Activated T-cell treated with anti-CD3 and anti-CD28 coated beads, Interleukin-2, amount 50 U/mL, for 1 hour (primary cell): Measurements from ENCODE around the gene CDNF.
"Not testable (repeated sequence)": the region's sequence is repeated elsewhere in the genome, so short reads cannot be mapped to it uniquely, and the experiment has no call there.

Source experiments
- DNase-seq: peaks from one replicate; pipeline ENCODE4 v3.0.0-alpha.2; 2020

Gene CDNF

DNA sequence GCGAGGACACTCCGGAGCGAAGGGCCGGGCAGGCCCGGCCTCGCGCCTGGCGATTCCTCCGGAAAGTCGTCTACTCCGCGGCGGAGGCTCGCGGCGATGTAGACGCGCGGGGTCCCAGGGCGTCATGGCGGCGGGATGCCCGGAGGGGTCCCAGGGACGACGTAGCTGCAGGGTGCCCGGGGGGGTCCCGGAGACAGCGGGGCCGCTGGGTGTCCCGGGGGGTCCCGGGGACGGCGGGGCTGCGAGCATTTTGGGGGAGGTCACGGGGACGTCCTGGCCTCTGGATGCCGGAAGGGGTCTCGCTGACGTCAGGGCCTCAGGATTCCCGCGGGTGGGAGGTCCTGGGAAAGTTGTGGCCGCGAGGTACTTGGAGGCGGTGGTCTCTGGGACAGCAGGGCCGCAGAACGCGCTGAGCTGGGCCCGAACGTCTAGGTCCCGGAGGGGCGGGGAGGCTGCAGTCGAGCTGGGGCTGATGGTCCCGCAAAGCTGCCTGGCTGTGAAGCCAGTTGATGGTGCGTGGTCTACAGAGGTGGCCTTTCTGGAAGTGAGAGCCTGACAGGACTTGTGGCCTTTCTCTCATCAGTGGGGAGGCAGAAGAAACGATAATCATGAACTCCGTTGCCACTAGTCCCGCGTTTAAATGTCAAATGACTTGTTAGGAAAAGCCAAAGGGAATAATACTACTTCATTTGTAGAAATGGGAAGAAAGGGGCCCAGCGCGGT is 906 bp upstream of the CDNF start:
- DNase-seq: peak; percentile 36

DNA sequence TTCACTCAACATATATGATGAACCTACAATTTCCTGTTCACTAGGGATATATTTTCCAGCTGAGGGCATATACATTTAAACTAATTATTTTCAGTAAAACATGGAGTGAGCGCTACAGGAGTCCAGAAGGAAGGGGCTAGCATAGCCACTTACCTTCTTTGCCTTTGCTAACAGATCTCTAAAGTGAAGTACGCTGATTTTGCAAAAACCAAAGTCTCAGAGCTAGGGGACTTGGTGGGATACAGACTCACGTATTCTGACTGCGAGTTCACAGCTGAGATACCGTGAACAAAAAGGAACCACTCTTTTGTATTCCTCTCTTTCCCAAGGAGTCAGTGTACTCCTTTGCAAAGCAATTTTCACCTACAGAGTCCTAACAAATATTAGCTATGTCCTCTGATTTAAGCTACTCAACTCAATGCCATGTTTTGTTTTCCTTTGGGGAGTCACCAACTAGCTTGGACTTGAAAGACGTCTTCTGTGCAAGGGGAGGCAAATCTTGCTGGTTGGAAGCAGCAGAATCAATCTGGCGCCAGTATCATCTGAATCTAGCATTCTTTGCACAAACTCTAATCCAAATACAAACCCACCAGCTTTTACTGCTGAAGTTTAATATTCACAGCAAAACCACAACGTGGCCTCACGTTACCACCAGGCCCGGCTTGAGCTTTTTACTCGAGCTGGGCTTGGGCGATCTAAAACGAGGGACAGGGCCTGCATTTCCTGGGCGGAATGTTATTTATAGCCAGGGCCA is 657 bp downstream of the CDNF start:
- no peak for DNase-seq

DNA sequence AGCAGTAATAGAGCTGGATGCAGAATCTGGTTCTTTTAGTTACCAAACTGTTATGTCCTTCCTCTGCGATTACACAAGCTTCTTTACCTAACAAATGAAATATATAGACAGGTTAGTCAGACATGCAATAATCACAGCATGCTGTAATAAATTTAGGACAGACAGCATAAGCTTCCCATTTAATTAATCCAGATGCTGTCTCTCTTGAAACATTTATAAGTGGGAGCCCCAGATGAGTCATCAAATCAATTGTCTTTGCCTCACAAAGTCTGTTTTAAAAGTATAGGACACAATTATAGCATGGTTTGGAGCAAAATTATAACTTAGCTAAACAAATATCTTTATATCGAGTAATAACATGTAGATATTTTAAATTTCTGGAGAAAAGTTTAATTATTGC is 1.6 kb downstream of the CDNF start:
- no peak for DNase-seq

DNA sequence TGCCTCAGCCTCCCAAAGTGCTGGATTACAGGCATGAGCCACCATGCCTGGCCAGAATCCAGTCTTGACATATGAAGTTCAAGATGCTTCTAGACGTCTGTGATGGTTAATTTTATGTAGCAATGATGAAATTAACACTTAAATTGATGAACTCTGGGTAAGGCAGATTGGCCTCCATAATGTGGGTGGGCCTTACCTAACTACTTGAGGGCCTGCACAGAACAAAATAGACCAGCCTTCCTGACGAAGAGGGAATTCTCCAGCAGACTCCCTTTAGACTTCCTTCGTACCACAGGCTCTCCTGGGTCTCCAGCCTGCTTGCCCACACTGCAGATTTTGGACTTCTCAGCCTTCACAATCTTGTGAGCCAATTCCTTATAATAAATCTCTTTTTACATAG is 4.7 kb downstream of the CDNF start:
- DNase-seq: no peak

DNA sequence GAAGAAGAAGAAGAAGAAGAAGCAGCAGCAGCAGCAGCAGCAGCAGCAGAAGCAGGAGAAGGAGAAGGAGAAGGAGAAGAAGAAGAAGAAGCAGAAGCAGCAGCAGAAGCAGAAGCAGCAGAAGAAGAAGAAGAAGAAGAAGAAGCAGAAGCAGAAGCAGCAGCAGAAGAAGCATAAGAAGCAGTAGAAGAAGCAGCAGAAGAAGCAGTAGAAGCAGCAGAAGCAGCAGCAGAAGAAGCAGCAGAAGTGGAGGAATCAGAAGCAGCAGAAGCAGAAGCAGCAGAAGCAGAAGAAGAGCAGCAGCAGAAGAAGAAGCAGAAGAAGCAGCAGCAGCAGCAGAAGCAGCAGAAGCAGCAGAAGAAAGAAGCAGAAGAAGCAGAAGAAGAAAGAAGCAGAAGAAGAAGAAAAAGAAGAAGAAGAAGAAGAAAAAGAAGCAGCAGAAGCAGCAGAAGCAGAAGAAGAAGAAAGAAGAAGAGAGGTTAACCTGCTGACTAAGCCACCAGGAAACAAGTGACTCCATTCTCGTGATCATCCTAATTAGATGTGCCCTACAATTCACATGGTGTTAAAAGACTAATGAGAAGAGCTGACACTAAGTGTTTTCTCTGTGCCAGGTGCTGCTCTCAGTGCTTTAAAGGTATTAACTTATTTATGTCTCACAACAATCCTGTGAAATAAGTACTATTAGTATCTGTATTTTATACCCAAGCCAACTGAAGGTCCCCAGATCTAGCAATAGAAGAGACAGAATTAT is 11.6 kb downstream of the CDNF start:
- no peak for DNase-seq

DNA sequence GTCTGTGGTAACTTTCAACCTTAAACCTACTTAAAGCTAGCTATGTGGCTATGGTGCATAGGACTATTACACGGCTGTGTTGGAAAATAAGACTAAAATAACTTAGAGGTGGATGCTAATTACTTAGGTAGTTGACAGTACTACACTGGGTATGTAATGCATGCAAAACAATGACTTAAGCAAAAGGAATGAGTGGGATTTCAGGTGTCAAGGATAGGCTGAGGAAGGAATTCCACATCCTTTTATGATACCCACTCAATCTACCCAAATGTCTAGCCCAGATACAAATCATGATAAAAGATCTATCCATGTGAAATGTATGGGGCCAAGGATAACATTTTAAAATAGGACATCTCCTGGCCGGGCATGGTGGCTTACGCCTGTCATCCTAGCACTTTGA is 13.9 kb downstream of the CDNF start:
- DNase-seq: no peak

DNA sequence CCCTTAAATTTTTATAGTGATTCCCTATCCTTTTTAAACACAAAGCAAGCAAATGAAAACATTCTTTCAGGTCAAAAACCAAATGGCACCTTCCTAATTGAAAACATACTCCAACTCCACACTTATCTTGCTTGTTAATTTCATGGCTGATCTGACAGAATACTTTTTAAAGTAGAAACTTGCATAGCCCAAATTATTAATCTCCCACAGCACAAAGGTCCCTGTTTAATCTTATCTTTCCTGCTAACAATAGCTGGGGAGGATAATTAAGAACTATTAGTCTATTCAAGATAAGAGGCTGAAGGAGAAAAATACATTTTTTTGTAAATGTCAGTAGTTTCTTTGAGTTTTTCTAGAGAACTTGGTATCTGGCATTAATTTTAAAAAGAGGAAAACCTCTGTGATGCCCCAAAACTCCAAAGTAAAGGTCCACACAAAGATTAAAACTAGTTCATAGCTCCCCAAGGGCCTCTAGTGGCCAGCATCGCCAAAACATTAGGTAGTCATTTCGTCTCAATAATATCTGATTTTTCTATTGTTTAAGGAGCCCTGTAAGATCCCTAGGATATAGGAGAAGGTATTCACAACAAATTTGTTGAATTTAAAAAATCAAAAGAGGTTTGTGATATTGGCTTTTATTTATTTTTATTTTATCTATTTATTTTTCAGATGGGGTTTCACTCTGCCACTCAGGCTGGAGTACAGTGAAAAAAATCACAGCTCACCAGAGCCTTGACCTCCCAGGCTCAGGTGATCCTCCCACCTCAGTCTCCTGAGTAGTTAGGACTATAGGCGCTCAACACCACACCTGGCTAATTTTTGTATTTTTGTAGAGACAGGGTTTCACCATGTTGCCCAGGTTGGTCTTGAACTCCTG is 14.7 kb downstream of the CDNF start:
- DNase-seq: peak; percentile 36

DNA sequence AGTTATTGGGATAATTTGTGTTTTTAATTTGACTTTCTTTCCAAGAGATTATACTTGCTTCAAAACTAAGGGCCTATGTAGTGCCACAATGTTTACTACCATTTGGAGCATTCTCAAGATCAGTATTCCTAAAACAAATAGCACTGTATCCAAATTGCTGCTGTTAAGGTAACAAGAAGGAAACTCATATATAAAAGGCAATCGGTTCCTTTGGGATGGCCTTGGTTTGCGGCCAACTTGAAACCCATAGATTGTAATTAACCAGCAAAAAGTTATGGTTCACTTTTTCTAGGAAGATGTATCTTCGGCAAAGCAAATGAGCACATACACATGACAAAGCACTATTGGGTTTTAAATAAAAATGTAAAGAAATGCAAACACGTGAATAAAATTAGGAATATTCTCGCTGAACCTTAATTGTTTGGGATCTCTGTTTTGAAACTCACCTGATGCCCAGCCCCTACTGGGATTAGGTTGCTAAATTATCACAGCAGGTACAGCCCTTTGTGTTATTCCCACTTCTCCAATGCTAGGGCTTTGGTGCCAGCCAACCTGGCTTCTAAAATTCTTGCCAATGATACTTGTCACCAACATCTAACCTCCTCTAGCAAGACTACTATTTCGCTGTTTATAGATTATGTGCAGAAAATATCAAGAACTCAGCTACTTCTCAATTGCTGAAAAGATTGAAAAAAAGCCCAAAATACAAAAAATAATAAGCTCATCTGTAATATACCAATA is 16.0 kb downstream of the CDNF start:
- DNase-seq: no peak

DNA sequence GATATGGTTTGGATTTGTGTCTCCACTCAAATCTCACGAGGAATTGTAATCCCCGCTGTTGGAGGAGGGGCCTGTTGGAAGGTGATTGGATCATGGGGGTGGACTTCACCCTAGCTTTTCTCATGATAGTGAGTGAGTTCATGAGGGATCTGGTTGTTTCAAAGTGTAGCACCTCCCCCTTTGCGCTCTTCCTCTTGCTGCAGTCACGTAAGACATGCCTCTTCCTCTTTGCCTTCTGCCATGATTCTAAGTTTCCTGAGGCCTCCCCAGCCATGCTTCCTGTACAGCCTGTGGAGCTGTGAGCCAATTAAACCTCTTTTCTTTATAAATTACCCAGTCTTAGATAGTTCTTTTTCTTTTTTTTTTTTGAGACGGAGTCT is 17.1 kb downstream of the CDNF start:
- DNase-seq: no peak

DNA sequence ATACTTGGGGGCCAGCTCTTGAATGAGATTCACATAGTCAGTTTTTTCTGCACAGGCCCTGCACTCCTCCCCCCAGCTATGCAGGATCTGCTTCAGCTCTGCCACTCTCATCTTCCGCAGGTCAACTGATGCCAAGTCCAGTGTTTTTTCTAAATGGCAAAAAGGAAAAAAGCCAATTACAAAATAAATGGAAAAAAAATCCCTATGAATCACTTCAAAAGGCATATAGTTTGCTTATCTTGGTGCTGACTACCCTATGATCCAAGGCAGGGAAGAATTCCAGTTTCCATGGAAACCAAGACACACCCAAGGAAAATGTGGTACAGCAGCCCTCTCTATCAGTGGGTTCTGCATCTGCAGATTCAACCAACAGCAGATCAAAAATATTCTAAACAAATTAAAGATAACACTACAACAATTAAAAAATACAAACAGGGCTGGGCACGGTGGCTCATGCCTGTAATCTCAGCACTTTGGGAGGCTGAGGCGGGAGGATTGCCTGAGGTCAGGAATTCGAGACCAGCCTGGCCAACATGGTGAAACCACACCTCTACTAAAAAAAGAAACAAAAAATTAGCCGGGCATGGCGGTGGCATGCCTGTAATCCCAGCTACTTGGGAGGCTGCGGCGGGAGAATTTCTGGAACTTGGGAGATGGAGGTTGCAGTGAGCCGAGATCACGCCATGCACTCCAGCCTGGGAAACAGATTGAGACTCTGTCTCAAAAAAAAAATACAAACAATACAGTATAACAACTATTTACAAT is 17.6 kb downstream of the CDNF start:
- no peak for DNase-seq

DNA sequence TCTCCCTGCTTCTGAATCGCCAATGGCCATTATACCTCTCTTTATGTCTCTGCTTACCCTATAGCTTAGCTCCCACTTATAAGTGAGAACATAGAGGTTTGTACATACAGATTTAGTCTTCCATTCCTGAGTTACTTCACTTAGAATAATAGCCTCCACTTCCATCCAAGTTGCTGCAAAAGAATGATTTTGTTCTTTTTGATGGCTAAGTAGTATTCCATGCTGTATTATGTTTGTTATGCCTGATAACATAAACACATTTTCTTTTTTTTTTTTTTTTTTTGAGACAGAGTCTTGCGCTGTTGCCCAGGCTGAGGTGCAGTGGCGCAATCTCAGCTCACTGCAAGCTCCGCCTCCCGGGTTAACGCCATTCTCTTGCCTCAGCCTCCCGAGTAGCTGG is 21.1 kb downstream of the CDNF start:
- DNase-seq: not testable (repeated sequence)

DNA sequence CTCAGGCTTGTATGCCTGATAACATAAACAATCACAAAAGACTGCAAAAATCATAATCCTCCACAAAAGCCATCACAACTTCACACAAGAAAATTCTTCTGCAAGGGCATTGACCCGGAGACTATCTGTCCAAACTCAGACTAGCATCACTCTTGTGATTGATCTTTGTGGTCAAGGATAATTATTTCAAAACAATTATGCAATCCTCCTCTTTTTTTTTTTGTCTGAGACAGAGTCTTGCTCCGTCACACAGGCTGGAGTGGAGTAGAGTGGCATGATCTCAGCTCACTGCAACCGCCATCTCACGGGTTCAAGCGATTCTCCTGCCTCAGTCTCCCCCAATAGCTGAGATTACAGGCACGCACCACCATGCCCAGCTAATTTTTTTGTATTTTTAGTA is 22.2 kb downstream of the CDNF start:
- DNase-seq: no peak

DNA sequence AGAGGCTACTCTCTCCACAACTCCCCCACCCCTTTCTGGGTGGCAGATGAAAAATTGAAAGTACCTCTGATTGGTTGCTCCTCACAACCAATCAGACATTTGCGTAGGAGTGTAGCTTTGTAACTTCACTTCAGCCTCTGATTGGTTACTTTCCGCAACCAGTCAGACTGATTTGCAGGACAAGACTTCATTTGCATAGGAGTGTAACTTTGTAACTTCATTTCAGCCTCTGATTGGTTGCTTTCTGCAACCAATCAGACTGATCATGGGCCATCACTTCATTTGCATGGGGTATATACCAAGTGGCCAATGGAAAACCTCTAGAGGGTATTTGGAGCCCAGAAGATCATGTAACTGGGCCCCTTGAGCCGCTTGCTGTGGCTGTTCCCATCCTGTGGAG is 25.6 kb downstream of the CDNF start:
- DNase-seq: no peak

DNA sequence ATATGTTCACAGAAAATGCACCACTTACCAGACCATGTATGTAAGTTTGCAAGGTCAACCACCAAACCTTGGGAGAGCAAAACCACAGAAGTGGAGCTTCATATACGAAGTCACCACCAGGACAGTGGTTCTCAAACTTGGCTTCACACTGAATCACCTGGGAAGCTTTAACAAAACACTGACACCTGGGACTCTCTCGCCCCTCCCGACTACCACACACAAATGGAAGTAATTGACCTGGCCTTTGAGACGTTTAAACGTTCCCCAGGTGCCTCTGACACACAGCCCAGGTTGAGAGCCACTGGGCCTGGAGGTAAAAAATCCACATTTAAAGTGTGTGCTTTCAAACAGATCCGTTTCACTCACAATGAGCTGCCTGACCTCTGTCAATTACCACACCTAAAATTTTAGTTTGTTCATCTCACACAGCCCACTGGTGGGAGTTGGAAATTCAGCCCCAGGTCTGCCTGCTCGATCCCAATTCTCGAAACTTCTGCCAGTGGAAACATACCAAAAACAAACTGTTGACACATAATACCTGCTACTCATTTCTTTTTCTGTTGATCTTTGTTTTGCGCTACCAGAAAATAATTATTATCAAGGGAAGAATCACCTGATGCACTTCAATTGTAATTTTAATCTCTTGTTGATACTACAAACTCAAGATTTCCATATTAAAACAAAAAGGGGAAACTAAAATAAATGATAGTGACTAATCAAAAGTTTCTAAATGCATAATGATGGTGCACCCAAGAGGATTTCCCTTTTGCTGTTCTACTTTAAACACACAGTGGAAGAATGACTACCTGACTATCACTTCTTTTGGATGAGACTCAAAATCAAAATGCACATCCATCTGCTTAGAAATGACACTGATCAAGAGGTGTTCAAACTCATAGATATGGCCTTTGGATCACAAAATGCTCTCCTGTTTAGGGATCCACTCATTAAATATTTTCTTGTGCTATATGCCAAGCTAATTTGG is 26.6 kb downstream of the CDNF start:
- DNase-seq: no peak

DNA sequence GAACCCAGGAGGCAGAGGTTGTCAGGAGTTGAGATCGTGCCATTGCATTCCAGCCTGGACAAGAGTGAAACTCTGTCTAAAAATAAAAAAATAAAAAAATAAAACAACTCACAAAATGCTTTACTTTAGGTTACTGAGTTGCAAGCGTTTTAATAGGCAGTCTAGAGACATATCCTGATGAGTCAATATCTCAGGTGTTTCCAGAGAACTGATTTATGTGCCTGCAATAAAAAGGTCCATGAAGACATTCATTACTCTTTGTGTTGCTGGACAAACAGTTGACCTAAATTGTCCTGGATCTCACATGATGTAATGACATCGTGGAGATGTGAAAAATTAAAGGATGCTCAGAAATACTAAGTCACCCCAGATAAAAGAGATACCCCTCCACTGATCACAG is 31.5 kb downstream of the CDNF start:
- no peak for DNase-seq

DNA sequence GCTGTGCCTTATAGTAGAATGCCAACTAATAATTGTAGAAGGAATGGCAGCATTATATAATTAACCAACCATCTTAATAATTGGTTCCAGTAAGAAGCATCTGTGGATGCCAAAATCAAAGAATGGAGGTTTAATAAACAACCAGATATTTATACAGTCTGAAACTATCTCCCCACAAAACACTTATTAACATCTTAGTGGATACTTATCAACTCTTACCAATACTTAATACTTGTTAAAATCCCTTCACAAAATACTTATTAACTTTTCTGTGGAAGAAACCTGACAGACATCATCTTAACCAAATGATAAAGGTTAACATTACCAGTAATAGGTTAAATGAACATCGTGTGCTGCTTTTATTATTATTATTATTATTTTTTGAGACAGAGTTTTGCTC is 34.0 kb downstream of the CDNF start:
- no peak for DNase-seq

DNA sequence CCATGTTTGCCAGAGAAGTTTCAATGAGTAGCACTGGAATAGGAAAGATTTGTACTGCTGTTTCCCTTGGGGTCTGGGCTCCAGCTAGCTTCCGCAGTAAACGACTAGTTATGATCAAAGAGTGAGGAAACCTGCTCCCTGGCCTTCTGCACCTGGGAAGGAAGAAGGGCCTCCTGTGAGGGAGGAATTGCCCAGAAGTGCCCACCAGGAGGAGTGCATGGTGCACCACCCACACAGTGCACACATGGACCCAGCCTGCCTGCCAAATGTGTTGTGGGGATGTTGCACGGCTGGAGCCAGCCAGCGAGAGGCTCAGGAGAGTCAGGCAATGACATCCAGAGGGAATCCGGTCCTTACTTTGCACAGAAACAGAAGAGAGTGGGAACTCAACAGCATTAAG is 36.1 kb downstream of the CDNF start:
- no peak for DNase-seq

DNA sequence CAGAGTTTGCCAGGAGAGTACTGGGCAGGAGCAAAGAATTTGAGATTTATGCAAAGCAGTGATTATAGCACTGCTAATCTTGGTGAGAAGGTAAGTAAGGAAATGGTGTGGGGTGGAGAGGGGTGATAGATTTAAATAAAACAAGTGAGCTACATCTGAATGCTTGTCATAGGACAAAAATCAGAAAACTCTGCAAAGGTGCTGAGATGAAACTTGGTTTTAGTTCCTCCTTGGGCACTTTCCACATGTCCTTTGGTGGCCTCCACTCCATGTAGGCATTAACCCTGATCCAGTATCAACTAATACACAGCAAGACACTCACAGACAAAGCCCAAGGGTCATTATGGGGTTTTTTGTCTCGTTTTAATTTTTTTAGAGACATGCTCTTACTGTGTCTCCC is 37.4 kb downstream of the CDNF start:
- no peak for DNase-seq

DNA sequence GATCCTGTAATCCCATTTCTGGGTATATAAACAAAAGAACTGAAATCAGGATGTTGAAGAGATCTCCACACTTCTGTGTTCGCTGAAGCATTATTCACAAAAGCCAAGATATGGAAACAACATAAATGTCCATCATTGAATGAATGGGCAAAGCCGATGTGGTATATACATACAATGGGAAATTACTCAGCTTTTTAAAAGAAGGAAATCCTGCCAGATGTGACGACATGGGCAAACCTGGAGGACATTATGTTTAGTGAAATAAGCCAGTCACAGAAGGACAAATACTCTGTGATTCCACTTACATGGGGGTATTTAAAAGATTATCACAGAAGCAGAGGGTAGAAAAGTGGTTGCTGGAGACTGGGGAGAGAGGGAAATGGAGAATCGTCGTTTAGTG is 39.2 kb downstream of the CDNF start:
- no peak for DNase-seq

DNA sequence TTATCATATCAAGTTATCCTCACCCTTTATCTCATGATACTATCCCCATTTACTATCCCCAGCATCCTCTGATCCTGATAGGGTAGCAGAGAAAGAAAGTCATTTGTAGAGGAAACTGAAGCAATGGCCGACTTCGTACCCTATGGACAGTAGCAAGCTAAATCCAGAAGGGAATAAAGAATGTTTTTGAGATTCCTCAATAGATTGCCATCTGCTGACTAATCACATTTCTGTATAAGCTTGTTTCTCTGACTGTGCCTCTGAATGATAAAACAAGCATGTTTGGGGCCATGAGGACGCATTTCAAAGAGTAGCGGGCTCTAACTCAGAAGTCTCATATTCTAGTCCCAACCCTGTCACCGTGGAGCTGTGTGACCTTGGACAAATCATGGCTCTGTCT is 49.9 kb downstream of the CDNF start:
- DNase-seq: no peak
